GM21423 (cell line): Measurements from ENCODE around the gene HOXC5.

Experiments used
- ATAC-seq: cut with Tn5 transposase; IDR thresholded peaks from one replicate; pipeline ENCODE4 v1.9.1; 2021; ENCODE audit warnings: mild to moderate bottlenecking, moderate library complexity; ENCODE audit not compliant: unreplicated experiment

Gene HOXC5

DNA sequence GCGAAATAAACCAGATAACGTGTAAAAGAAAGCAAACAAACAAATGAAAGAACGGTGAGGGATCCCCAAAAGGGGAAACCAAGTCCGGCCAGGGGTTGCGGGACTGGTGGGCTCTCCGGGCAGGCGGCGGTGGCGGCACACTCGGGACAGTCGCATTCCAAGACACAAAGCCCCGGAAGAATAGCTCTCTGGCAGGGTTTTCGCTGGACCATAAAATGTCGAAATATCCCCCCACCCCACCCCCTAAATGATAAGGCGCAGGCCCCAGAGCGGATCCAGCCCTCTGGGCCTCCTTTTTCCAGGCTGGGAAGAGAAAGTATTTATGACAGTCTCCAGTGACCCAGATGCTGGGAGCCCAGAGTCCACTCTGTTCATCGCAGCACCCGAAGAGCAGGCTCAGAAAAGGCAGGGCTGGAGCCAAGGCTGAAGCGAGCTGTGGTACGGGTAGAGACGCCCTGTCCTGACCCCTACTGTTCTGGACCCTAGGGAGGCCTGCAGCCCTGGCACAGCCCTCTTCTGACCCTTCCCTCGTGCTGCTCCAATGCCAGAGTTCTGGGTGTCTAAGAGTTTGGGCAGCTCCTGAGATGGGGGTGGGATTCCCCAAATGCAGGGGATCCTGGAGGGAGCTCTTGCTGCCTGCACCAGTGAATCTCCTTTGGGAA, 26.2 kb upstream of the HOXC5 start:
- ATAC-seq, result no peak

DNA sequence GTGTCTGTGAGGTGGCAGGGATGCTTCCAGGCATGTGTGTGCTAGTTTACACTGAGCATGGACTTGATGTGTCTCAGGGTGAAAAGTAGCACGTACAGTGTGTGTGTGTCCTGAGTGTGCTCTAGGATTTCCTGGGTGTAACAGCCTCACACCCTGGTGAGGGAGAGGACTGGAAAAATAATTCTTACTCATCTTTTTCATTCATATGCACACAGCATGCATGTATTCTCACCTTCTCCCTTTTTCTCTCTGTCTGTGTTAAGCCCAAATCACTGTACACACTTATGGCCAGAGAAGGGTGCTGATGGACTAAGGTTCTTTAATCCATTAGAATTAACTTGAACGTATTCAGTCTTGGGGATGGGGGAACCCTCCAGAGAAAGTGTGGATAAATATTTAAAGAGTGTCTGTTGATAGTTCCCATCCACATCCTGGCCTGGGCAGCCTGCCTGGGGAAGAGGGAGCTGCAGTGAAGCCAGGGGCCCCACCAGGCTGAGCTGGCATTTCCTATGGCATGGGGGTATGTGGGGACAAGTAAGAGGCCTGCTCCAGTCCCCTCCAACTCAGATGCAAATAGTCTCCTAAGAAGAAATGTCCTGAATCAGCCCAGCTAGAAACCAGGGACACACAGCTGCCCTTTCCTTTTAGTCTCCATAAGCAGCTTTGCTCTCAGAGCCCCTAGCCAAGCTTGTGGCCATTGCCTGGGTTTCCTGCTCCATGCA, 25.2 kb upstream of the HOXC5 start:
- no peak for ATAC-seq

DNA sequence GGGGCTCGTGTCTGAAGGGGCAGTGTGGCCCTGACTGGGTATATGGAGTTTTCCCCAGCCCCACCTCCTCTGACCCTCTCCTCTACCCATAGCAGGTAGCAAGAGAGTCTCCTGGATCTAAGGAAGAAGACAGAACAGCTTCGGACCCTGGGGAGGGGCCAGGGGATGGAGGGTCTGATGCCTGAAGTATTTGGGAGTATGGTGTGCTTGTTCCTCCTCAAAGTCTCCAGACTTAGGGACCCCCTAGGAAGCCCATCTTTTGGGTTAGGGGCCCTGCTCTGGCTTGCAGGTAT, 24.6 kb upstream of the HOXC5 start:
- ATAC-seq, result no peak

DNA sequence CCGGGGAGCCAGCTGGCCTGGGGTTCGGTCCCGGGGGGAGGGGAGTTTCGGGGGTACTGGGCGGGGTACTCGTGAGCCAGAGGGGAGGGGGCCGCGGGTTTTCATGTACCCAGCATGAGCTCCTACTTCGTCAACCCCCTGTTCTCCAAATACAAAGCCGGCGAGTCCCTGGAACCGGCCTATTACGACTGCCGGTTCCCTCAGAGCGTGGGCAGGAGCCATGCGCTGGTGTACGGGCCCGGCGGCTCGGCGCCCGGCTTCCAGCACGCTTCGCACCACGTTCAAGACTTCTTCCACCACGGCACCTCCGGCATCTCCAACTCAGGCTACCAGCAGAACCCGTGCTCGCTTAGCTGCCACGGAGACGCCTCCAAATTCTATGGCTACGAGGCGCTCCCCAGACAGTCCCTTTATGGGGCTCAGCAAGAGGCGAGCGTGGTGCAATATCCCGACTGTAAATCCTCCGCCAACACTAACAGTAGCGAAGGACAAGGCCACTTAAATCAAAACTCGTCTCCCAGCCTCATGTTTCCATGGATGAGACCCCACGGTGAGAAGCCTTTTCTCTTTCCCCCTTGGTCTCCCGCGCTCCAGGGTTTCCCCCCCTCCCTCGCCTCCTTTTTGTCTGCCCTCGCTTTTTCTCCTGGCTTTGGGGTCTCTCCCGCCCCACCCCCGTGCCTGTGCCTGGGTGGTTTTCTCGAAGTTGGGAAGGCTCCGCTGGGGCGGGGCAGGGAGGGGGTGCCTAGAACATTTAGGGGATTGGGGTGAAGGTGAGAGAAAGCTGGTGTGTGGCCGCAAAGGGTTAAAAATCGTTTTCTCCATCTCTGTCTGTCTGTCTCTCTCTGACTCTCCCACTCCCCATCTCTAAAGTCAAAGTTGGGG, 23.4 kb upstream of the HOXC5 start:
- no peak for ATAC-seq

DNA sequence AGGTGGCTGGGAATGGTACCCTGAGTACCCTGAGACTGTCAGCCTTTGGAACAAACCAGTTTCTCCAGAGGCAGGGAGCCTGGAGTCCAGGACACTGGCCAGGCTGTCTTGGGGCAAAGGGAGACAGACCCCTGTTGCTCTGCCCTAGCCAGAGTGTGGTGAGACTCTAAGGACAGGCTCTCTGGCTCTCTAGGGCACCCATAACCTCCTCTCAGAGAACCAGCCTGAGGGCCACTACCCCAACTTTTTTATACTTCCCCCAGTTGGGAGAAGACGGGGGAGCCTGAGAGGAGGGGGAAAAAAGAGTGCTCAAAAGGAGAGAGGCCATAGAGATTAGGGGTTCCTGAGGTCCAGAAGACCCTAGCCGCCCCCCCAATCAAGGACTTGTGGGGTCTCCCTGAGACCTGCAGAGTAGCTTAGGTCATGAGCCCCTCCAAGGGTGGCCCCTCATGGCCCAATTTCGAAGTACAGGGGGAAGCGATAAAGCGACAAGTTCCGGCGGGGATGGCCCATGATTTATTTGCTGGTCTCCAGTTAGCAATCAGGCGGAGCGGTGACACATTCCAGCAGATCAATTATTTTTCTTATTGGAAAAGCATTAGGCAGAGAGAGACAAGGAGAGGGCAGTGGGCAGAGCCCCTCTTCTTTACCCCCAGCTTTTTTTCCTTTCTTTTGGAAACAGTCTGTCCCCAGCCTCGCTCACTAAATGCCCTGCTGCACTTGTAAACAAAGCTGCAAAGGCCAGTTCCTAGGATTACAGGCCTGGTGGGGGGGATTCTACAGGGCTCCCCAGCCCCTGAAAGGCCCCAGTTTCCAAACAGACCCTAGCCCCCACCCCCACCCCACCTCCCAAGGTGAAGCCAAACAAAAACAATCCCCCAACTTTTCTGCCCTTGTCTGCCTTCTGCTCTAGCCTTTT, 22.5 kb upstream of the HOXC5 start:
- no peak for ATAC-seq

DNA sequence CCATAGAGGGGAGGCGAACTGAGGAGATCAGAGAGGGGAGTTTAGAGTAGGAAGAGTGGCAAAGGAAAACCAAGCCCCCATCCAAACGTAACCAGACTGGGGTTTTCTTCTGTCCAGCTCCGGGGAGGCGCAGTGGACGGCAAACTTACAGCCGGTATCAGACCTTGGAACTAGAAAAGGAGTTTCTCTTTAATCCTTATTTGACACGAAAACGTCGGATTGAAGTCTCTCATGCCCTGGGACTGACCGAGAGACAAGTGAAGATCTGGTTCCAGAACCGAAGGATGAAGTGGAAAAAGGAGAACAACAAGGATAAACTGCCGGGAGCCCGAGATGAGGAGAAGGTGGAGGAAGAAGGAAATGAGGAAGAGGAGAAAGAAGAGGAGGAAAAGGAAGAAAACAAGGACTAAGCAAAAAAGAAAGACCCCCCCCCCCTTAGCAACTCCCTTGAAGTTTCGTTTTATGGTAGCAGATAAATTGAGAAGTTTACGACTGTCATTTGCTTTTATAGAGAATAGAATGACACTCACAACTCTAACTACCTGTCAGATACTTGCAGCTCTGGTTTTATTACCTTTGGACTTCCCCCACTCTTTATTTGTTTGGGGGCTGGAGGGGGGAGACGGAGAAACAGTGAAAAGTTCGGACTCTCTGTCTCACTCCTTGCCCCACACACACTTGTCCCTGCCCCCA, 21.7 kb upstream of the HOXC5 start:
- ATAC-seq, result no peak

DNA sequence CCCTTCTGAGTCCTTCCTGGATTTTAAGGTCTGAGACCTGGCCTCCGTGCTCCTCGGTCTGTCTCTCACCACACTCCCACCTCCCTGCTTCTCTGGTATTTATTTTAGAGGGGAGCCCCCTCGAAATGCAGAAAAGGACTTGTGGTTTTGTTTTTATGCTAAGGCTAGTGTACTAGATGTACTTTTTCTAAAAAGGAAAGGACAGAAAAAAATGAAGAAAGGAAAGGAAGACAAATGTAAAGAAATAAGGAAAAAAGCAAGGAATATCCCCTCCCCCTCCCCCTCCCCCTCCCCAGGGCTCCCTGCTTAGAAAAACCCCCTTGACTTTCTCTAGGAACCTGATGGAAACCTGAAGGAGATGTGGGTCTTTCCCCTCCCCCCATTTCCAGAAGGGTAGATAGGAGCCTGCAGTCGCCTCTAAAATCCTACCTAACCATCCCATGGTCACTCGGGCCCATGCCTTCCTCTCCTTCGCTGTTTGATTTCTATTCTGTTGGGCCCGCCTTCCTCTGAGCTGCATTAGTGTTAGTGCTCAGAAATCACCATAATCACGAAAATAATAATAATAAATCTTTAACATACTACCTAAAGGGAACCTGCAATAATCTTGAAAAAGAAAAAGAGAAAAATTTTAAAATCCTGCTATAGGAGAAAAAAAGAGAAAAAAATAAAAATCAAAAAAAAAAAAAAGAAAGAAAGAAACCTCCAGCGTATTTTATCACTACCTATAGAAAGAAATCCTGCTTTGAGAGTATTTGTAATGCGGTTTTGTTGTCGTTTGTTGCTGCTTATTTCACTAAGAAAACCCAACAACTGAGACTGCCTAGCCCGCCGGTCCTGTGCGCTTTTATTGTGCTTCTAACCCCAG, 21.0 kb upstream of the HOXC5 start:
- ATAC-seq, result no peak

DNA sequence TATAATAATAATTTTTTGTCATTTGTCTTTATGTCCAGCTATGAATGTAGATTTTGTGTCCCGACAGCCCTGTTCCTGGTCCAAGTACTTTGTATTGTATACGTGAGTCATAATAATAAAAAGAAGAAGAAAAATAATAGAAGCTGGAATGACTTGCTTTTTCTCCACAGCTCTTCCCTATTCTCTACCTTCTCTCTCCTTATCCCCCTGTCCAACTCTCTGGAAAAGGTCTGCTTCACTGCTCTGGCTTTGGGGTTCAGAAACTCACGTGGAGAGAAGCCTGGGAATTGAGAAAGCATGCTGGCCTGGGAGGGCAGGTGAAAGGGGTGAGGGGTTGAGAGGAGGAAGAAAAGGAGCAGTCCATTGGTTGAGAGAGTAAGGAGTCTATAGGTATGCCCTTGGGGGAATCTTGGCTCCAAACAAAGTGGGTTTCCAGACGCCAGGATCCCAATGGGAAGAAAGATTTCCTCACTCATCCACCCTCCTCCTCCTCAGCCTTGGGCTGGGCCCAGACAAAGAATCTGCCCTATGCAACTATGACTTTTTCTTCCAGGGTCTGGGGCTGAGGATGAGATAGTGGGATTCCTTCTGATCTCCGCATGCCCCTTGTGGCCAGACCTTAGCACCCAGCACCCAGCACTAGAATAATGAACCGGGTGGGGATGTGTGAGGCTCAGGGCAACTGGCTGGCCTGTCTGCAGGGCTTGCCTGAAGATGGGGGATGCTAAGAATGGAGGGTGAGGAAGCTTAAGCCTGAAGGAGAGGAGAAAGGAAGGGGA, 20.0 kb upstream of the HOXC5 start:
- ATAC-seq, result no peak

DNA sequence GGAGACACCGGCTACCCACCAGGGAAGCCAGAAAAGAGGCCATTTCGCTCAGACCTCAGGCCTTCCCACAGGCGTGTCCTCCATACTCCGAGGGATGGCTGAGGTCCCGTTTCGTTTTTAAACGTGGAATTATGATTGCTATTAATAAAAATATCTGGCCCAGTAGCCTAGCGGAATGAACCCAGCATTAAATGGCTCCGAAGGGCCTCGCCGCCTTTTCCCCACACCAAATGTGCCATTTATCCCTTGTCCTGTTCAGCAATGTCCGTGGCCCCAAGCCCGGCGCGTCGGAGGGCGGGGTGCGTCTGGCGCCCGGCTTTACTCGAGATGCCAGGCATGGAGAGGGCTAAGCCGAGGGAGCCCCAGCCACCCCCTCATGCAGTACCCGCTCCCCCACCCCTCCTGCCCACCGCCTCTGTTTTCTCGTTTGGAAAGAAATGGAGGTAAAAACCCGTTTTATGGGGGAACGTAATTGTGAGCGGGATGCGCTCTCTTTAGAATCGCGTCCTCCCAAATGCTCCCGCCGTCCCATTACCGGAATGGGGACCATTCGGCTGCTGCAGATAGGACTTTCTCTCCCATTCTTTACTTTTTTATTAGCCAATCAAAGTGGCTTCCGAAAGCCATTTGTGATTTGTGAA, 18.4 kb upstream of the HOXC5 start:
- no peak for ATAC-seq

DNA sequence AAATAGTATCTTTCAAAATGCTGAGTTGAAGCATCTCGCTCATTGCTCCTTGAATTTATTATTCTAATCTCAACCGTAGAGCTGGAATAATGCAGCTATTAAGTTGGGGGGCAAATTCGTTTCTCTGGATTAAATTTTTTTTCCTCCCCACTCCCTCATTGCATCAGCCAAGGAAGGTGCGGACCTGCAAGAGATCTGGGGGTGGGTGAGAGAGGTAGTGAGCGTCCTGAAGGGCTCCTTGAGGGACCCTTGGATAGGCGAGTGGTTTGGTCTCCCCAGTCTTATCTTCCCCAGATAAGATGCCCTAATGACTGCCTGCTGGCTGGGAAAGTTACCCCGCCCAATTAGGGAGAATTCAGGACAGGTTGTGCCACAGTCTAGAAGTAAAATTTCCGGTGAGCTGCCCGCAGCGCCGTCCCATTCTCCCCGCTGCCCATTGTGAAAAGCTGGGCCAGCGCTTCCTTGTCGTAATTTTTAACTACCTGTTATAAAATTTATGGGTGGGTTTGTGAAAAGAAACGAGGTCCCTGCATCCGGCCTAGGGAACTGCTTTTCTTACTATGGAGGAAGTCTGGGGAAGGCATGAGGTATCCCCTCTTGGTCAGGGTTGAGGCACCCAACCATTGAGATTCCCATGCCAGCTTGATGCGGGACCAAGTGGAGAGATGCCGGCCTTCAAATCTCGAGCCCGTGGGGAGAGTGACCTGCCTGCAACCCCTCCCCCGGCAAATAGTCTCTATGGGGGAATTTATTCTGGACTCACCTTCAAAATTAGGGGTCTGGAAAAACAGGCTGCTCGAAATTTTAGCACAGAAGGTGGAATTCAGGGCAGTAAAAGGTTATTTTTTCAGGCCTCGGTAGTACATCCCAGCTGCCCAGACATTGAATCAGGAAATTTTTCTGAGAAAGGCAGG, 17.6 kb upstream of the HOXC5 start:
- no peak for ATAC-seq

DNA sequence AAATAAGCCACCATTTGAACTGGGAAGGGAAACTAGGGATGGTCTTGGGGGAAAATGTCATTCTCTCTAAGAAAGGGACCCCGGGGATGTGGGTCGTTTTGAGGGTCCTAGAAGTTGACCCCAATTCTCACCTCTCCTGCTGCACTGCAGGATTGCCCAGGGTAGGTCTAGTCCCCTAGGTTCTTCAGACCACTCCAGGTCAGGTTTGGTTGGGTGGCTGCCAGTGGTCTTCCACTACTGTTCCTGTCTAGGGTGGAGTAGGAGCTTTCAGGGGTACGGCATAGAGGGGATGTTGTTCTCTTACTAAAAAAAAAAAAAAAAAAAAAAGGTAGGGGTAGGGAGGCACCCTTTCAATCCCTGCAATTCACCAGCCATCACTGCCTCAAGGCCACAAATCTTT, 16.8 kb upstream of the HOXC5 start:
- ATAC-seq, result no peak

DNA sequence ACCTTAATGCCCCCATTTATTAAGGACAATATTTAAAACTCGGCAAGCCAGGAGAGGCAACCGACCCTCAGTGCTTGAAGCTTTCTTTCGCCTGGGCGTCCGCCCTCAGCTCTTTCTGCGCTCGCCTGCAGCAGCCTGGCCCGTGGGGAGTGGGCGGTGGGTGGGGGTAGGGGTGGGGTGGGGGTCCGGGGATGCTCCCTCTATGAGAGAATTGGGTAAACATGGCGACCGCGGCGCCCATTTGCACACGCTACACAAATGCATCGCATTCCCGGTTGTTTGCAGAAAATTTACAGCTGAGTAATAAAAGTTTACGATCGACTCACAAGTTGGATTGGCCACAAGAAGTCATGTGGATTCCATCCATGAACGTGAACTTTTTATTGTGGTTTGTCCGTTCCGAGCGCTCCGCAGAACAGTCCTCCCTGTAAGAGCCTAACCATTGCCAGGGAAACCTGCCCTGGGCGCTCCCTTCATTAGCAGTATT, 16.3 kb upstream of the HOXC5 start:
- no peak for ATAC-seq

DNA sequence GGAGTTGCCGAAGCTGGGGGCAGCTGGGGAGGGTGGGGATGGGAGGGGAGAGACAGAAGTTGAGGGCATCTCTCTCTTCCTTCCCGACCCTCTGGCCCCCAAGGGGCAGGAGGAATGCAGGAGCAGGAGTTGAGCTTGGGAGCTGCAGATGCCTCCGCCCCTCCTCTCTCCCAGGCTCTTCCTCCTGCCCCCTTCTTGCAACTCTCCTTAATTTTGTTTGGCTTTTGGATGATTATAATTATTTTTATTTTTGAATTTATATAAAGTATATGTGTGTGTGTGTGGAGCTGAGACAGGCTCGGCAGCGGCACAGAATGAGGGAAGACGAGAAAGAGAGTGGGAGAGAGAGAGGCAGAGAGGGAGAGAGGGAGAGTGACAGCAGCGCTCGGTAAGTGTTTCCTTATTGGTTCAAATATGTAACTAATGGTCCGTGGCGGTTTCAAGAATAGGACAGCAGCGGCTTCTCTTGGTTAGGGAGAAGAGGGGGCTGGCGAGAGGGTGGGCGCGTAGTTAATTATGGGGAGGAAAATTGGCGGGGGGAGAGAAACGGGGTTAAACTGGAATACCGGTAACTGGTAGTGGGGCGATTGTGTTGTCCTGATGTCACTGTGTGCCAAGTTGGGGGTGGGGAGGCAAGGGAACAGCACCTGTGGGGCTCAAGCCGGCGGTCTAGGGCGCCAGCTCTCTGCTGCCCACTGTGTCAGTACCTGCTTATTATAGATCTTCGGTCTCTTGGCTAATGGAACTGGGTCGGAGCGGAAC, 15.6 kb upstream of the HOXC5 start:
- ATAC-seq, result peak; percentile 37

DNA sequence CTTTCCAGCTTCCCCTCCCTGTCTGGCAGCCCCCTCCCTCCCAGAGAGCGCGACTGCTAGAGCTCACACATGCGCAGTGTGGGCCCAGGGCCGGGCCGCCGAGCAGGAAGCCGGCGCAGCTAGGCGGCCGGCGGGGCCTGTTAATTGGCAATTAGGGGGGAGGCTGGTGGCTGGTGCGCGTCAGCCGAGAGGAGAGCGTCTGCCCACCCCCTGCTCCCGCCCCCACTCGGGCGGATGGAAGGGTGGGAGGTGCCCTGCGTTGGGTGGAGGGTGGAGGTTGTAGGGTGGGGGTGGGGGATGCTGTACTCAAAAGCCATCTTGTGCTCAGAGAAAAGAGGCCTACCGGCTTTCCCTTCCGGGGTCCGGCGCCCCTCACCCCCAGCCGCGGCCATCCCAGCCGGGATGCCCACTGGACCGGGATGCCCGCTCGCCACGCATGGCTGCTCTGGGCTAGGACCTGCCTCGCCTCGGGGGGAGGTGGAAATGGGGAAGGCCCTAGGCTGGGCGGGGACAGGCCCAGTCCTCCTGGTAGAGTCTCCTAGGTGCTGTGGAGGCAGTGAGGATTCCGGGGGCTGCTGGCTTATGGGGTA, 14.9 kb upstream of the HOXC5 start:
- peak; percentile 75 for ATAC-seq

DNA sequence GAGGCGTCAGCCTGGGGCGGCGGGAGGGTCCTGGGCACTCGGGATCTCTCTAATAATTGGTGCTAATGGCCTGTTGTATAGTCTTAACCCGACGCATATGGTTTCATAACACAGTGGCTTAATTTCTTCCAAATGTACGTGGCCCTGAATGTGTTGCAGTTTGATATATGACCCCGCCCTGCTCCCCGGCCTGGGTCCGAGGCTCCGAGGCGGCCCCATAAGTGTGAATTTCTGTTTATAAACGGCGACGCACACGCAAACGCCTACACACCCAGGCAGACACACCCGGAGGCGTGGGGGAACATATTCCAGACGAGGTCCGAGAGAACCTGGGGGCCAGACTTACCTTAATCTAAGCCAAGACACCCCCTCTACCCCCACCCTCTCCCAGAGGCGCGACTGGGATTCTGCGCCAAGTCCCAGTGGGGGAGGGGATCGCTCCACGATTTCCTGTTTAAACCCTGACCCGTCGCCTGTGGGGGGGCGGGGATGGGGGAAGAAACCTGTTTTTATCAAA, 14.3 kb upstream of the HOXC5 start:
- no peak for ATAC-seq
